HL-60 (cell line): Measurements from ENCODE around the gene CPA2.

Experiments used
- DNase-seq, 2 experiments: peaks; one replicate each; pipeline ENCODE4 v3.0.0-alpha.2; 2010 to 2020; ENCODE audit warnings: low read depth in 1 of 2, low spot score in 1 of 2
- H3K27ac ChIP-seq: fragments of 250-450 bp; sonication (Bioruptor Pico); replicated peaks from 2 replicates; pipeline ENCODE4 v1.5.1; 2020; ENCODE audit warnings: mild to moderate bottlenecking, moderate library complexity
- H3K27me3 ChIP-seq: fragments of 250-450 bp; sonication (Bioruptor Pico); 2 replicates; pipeline ENCODE4 v1.5.1; 2021; ENCODE audit warnings: mild to moderate bottlenecking, moderate library complexity; ENCODE audit not compliant: insufficient read depth, poor library complexity, severe bottlenecking
- H3K4me3 ChIP-seq: replicated peaks from 2 replicates; pipeline ENCODE4 v1.5.1; 2011; ENCODE audit warnings: mild to moderate bottlenecking, control low read depth, low read length; ENCODE audit not compliant: insufficient read depth
- CTCF ChIP-seq: IDR thresholded peaks from one replicate; pipeline ENCODE4 v1.5.1; 2011; ENCODE audit warnings: low read length, control low read depth, inconsistent platforms; ENCODE audit not compliant: insufficient read depth
- GABPA ChIP-seq: IDR thresholded peaks from 2 replicates; pipeline ENCODE4 v1.6.1; 2012; ENCODE audit warnings: low read depth
- POLR2AphosphoS5 ChIP-seq: IDR thresholded peaks from 2 replicates; pipeline ENCODE4 v1.6.1; 2012; ENCODE audit warnings: low read depth
- REST ChIP-seq: IDR thresholded peaks from 2 replicates; pipeline ENCODE4 v1.6.1; 2012; ENCODE audit warnings: low read depth; ENCODE audit not compliant: insufficient replicate concordance
- SPI1 ChIP-seq: IDR thresholded peaks from 2 replicates; pipeline ENCODE4 v1.6.1; 2012; ENCODE audit warnings: low read depth, mild to moderate bottlenecking, borderline replicate concordance

The CPA2 gene

DNA sequence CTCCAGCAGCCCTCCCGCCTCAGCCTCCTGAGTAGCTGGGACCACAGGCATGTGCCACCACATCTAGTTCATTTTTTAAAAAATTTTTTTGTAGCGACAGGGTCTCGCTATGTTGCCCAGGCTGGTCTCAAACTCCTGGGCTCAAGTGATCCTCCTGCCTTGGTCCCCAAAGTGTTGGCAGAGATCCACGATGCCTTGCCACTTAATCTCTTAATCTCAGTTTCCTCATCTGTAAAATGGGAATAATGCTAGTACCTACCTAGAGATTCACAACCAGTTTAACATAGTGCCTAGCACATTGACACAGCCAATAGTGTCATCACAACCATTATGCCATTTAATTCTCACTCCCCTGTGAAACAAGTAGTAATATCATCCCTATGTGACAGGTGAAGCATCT lies 21.5 kb downstream of the CPA2 start:
- TF ChIP-seq GABPA (no peak), POLR2AphosphoS5 (no peak), REST (no peak), CTCF (no peak), SPI1 (no peak)
- Histone ChIP-seq H3K27me3 (no peaks in the 10 kb centered on the region), H3K27ac (no peak overlapping the region), H3K4me3 (no peak overlapping the region)
- DNase-seq, result no peak

DNA sequence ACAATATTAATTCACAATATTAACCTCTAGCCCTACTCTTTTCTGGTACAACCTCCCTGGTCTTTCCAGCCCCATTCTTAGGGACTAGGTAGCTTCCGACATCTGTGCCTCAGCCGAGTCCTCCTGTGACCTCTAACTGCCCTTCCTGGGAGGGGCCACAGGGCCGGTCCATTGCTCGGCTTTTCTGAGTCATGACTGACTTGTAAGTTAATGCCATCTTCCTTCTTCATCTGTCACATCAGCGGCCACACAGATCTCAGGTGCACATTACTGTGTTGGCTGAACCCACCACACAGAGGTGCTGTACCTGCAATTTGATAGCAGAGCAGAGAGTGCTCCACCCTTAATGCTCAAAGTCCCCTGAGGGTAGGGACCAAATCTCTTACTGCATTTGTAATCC lies 22.2 kb downstream of the CPA2 start:
- TF ChIP-seq SPI1 (no peak), CTCF (no peak), REST (no peak), GABPA (no peak), POLR2AphosphoS5 (no peak)

GRCh38 chr7:130289478-130289877 lies 22.8 kb downstream of the CPA2 start:
- TF ChIP-seq POLR2AphosphoS5 (no peak), CTCF (no peak), REST (no peak), GABPA (no peak), SPI1 (no peak)
- H3K4me3 ChIP-seq, result no peak overlapping the region
- H3K27me3 ChIP-seq, result no peaks in the 10 kb centered on the region
- no peak overlapping the region for H3K27ac ChIP-seq
- DNase-seq, result no peak

More for the DNA sequence above, 22.2 kb downstream of the CPA2 start:
- no peak for DNase-seq
- Histone ChIP-seq H3K27me3 (no peaks in the 10 kb centered on the region), H3K27ac (no peak overlapping the region), H3K4me3 (no peak overlapping the region)
